GM19463 (cell line): Measurements from ENCODE around the gene ABCC8.

ENCODE experiments used
- ATAC-seq: cut with Tn5 transposase; IDR thresholded peaks from one replicate; pipeline ENCODE4 v1.9.1; 2021; ENCODE audit warnings: mild to moderate bottlenecking, moderate library complexity; ENCODE audit not compliant: unreplicated experiment

The ABCC8 gene

DNA sequence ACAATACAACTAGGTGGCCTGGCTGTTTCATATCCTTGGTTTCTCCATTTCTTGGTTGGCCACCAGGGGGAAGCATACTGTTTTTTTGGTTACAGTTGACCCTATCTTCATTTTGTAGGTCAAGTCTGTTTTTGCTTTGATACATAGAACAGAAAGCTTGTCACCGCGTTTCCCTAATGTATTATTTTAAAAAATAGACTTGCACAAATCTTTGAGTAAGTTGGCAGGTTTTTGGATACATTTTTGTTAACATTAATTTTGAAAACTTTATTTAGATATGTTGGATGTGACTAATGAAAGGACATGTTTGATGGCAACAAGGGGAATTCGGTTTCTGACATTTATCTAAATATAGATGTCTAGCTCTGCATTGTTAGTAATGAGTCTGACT, 122.0 kb downstream of the ABCC8 start:
- no peak for ATAC-seq

DNA sequence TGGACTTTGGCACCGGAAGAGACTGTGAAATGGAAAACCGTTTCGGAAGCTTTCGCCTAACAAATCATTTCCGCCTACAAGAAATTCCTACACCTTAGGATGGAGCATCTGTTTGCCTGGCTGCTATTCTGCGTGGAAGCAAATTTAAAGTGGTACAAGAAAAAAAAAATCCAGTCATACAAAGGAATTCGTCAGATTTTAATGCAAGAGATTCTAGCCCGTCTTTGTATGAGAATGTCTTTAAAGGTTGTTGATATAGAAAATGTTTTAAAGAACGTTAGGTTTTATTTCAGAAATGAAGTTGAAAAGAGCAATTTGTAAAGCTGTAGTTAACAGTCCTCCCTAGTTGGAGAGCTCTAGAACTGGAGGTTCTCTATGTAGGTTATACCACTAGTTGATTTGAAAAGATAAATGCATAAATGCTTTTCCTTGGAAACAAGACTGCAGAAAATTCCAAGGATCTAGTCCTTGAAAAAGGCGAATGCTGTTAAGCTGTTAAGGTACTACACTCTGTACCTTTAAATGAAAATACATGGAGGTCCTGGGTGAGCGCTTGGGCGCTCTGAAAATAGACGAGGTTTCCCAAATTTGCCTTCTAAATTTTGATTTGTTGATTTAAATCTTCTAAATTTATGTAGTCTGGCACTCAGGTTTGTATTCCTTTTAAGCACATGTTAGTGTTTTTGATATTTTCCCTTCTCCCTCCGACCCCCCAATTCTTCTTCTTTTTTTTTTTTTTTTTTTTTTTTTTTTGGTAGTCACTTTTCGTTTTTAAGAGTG, 122.6 kb downstream of the ABCC8 start:
- ATAC-seq: no peak

DNA sequence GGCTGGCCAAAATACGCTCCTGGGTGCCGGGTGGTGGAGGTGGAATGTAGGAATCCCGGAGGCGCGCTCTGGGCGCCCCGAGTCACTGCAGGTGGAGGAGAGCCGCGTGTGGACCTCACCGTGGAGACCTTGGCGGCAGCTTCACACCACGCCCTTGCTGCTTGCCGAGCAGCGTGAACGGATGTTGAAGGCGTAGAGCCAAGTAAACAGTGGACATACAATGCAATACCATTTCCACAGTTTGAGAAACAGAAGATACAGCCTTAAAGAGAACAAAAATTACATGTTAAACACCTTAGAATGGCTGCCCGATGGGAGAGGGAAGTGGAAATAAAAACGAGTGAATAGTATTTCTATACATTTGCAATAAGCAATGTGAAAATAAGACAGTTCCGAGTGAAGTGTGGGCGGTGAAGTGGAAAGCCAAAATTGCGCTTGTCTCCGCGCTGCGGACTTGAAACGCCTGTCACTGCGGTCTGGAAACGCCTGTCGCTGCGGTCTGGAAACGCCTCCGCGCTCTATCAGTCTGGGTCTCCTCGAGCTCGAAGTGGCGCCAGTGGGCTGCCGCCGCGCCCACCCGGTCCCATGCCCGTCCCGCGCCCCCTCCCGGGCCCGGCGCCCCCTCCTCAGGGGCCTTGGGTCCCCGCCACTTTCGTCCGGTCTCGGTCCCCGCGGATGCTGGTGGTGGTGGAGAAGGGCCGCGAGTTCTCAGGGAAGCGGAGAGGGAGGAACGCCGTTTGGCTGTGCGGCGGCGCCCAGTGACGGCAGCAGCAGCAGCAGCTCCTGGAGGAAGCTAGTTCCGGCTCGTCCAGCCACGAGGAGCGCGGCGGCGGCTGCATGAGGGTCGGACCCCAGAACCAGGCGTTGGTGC, 123.5 kb downstream of the ABCC8 start:
- peak; percentile 40 for ATAC-seq

DNA sequence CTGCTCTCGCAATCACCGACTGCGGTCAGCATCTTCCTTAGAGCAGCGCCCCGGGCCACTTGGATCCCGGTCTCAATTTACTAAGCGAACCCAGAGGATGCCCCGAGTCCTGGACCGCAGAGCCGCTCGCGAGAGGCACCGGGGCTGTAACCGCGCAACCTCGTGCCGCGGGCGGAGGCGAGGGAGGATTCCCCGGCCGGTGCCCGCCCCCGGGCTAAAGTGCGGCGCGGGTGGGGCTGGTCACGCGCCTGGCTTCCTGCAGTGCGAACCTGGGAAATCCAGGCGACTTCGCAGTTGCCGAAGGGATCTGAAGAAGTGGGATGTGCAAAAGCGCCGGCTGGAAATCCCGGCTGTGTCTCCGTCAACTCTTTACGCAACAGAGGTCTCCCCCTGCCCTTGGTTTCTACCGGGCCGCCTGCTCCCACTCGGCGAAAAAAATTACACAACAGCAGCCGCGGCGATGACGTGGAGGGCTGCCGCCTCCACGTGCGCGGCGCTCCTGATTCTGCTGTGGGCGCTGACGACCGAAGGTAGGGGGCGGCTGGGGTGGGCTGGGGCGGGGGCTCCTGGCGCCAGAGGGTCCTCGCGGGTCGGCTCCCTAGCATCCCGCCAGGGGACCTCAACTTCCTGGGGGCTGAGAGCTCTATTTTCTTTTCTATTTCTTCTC, 125.0 kb downstream of the ABCC8 start, which contains the start of gene NCR3LG1:
Gene NCR3LG1, plus strand, starts transcription at position 291 of the 667 bp plus-strand sequence. Its CDS starts 170 bp downstream, at position 461.
- ATAC-seq: no peak

DNA sequence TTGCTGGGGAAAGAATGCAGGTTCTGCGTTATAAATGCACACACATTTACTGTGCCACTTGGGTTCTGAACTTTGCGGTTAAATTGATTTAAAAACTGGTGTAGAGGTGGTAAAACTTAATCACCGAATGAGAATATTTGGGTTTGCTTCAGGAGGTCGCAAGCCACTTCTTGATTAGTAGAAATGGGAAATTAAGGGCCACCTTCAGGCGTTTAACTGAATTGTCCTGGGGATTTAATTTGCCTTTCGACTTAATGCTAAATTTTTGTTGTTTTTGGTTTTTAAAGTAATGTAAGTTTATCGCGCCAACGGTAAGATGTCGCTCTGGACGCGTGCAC, 125.5 kb downstream of the ABCC8 start:
- no peak for ATAC-seq

DNA sequence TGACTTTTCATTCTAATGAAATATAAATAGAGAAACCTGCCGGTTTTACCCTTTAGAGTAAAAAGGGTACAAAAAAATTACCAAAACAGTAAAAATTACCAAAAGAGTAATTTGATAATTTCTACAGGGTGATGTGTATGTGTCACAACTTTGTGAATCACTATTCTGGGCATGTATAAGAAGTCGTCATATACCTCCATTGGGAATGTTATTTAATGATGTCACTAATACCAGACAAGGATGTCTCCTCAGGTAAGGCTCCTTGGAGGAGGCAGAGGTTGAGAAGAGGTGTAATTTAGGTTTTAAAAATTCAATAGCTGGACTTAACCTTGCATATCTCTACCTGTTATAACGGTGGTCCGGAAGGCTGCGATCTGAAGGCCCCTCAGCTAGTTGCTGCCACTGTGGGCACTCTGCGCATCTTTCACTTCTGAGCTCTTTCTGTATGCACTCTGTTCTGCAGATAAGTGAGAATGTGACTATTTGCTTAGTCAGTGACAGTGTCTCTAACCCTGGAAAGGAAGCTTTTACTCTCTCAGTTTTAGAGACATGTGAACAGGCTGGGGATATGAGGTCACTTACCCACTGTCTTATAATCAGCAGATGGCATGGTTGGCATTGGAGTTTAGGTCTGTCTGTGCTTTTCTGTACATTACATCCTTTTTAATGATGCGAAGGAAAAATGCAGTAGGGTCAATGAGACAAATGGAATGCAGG, 126.0 kb downstream of the ABCC8 start:
- ATAC-seq: no peak

DNA sequence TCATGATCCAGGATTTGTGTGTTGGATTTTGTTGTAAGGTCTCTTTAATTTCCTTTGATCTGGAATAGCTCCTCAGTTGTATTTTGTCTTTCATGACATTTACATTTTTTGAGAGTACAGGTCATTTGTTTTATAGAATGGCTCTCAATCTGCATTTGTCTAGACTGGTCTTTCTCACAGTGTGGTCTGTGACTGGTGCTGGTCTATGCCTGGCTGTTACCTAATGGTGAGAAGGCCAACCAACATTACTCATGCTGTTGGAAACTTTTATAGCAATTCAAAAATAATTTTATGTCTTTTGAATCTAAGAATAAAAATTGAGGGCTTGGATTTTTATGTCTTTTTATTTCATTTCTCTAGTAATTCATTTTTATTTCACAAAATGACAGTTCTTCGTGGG, 129.0 kb downstream of the ABCC8 start:
- ATAC-seq: no peak

DNA sequence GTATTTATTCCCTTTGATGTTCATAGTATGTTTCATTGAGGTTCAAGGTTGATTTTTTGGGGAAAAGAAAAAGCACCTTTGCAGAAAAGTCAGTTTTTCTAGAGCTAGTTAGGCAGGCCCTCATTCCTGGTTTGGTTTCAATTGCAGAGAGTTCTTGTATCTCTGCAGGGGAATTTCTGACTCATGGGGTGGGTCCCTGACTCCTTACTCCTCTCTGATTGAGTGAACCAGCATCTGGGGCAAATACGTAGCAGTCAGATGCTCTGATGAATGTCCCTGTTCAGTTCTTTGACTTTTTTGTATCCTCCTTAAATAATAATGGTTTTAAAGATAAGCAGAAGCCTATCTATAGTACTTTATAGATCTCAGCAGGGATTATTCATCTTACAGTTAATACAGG, 132.7 kb downstream of the ABCC8 start:
- ATAC-seq: no peak

DNA sequence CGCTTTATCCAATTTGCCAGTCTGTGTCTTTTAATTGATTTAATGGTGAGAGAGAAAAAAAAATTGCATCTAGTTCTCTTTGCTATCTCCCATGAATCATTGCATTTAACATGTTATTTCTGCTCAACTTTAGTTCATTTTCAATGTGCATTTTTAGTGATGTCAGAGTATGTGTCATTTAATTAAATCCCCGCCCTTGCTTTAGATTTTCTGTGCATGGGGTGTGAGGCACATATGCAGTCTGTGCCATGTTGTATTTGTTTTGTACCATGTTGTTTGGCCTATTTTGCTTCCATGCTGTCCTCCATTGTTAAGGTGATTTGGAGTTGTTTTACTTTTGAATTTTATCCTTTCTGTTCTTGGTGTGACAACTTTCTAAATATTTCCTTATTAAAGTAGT, 133.4 kb downstream of the ABCC8 start:
- no peak for ATAC-seq
